Parathyroid adenoma (tissue), 2 donors: Measurements from ENCODE around the gene WDR18.

ENCODE experiments used
- H2AFZ ChIP-seq: fragments of 300-600 bp; sonication (generic); one replicate; pipeline ENCODE4 v1.7.0; 2017; ENCODE audit warnings: antibody characterized with exemption, mild to moderate bottlenecking
- H3K27ac ChIP-seq: fragments of 300-600 bp; sonication (generic); one replicate; pipeline ENCODE4 v1.7.0; 2017
- H3K27me3 ChIP-seq: fragments of 300-600 bp; sonication (generic); one replicate; pipeline ENCODE4 v1.7.0; 2017; ENCODE audit warnings: low read length; ENCODE audit not compliant: control insufficient read depth, insufficient read depth
- H3K36me3 ChIP-seq: fragments of 300-600 bp; sonication (generic); one replicate; pipeline ENCODE4 v1.7.0; 2017; ENCODE audit warnings: low read length; ENCODE audit not compliant: control insufficient read depth, insufficient read depth
- H3K4me1 ChIP-seq: fragments of 300-600 bp; sonication (generic); one replicate; pipeline ENCODE4 v1.7.0; 2017; ENCODE audit warnings: control low read depth
- H3K4me2 ChIP-seq: fragments of 300-600 bp; sonication (generic); one replicate; pipeline ENCODE4 v1.7.0; 2017; ENCODE audit warnings: low read length
- H3K4me3 ChIP-seq: fragments of 300-600 bp; sonication (generic); one replicate; pipeline ENCODE4 v1.7.0; 2017; ENCODE audit warnings: low read depth, low read length
- H3K79me2 ChIP-seq: fragments of 300-600 bp; sonication (generic); one replicate; pipeline ENCODE4 v1.7.0; 2017; ENCODE audit warnings: control low read depth
- H3K9ac ChIP-seq: fragments of 300-600 bp; sonication (generic); one replicate; pipeline ENCODE4 v1.7.0; 2017; ENCODE audit warnings: mild to moderate bottlenecking
- H3K9me3 ChIP-seq: fragments of 300-600 bp; sonication (generic); one replicate; pipeline ENCODE4 v1.7.0; 2017; ENCODE audit warnings: low read length; ENCODE audit not compliant: control insufficient read depth
- CTCF ChIP-seq: fragments of 300-600 bp; sonication (generic); IDR thresholded peaks from one replicate; pipeline ENCODE4 v1.7.0; 2017; ENCODE audit warnings: antibody characterized with exemption, mild to moderate bottlenecking
- donor health status: primary hyperparathyroidism.

WDR18 gene

GRCh38 chr19:953445-954271, 30.5 kb upstream of the WDR18 start:
- Histone ChIP-seq H3K4me3 (no peak overlapping the region), H3K9ac (no peak overlapping the region)

GRCh38 chr19:954272-954671, 29.9 kb upstream of the WDR18 start:
- H3K27ac ChIP-seq = no peak overlapping the region
- H3K9ac ChIP-seq = no peak overlapping the region
- no peaks in the 10 kb centered on the region for H3K9me3 ChIP-seq
- H3K4me2 ChIP-seq = no peak overlapping the region
- no peaks in the 10 kb centered on the region for H3K36me3 ChIP-seq
- no peak overlapping the region for H3K4me3 ChIP-seq
- TF ChIP-seq CTCF = no peak
- no peak overlapping the region for H2AFZ ChIP-seq
- peaks cover 49% of the 10 kb centered on the region for H3K79me2 ChIP-seq
- H3K4me1 ChIP-seq = peaks cover 10% of the 10 kb centered on the region
- no peaks in the 10 kb centered on the region for H3K27me3 ChIP-seq

More at GRCh38 chr19:953445-954271, 30.5 kb upstream of the WDR18 start:
- peak overlapping the region; percentile 87 for H3K4me2 ChIP-seq
- no peak for TF ChIP-seq CTCF
- H3K4me1 ChIP-seq = peaks cover 10% of the 10 kb centered on the region
- no peaks in the 10 kb centered on the region for H3K9me3 ChIP-seq
- no peak overlapping the region for H3K27ac ChIP-seq
- H3K79me2 ChIP-seq = peaks cover 54% of the 10 kb centered on the region
- H2AFZ ChIP-seq = no peak overlapping the region
- no peaks in the 10 kb centered on the region for H3K36me3 ChIP-seq
- H3K27me3 ChIP-seq = no peaks in the 10 kb centered on the region

GRCh38 chr19:954672-955494, 29.3 kb upstream of the WDR18 start:
- Histone ChIP-seq H3K36me3 (no peaks in the 10 kb centered on the region), H3K9ac (no peak overlapping the region), H3K27ac (no peak overlapping the region), H3K27me3 (no peaks in the 10 kb centered on the region), H3K4me1 (peaks cover 10% of the 10 kb centered on the region), H3K4me2 (no peak overlapping the region), H2AFZ (no peak overlapping the region), H3K9me3 (no peaks in the 10 kb centered on the region), H3K79me2 (peaks cover 45% of the 10 kb centered on the region), H3K4me3 (no peak overlapping the region)
- no peak for TF ChIP-seq CTCF

GRCh38 chr19:955803-956765, 28.1 kb upstream of the WDR18 start:
- Histone ChIP-seq H3K4me2 (no peak overlapping the region), H3K9ac (no peak overlapping the region), H3K79me2 (peaks cover 41% of the 10 kb centered on the region), H3K27me3 (no peaks in the 10 kb centered on the region), H3K9me3 (no peaks in the 10 kb centered on the region), H2AFZ (no peak overlapping the region), H3K4me3 (no peak overlapping the region), H3K27ac (no peak overlapping the region), H3K36me3 (no peaks in the 10 kb centered on the region), H3K4me1 (peaks cover 10% of the 10 kb centered on the region)
- TF ChIP-seq CTCF = no peak
